Measurements from ENCODE around the gene MYBPC2.

GRCh38 chr19:50402544-50403301 lies 30.0 kb upstream of the MYBPC2 start:
- TF ChIP-seq POLR2A (IDR thresholded peaks at IDR 0.05; ENCODE audit: low read length) (no peak), GATA1 (IDR thresholded peaks at IDR 0.05; ENCODE audit: low read depth, low read length) (no peak)
